IPS-20b (cell line): ENCODE results near the gene TINCR.

Experiments used
- H3K27ac ChIP-seq: one replicate; pipeline ENCODE4 v1.5.1; 2013; ENCODE audit warnings: low read length
- H3K27me3 ChIP-seq: 2 replicates; pipeline ENCODE4 v1.6.1; 2013; ENCODE audit warnings: mild to moderate bottlenecking, low read length, inconsistent platforms; ENCODE audit not compliant: insufficient read depth
- H3K36me3 ChIP-seq: 2 replicates; pipeline ENCODE4 v1.6.1; 2013; ENCODE audit warnings: low read depth, mild to moderate bottlenecking, inconsistent platforms, low read length, moderate library complexity; ENCODE audit not compliant: insufficient read depth
- H3K4me1 ChIP-seq: 2 replicates; pipeline ENCODE4 v1.6.1; 2013; ENCODE audit warnings: mild to moderate bottlenecking, control low read depth, inconsistent platforms, low read length, moderate library complexity; ENCODE audit not compliant: insufficient read depth
- H3K4me3 ChIP-seq: 2 replicates; pipeline ENCODE4 v1.5.1; 2013; ENCODE audit warnings: mild to moderate bottlenecking, low read length, inconsistent platforms
- H3K9ac ChIP-seq: 2 replicates; pipeline ENCODE4 v1.6.1; 2013; ENCODE audit warnings: low read depth, mild to moderate bottlenecking, inconsistent platforms, low read length, moderate library complexity
- H3K9me3 ChIP-seq: 2 replicates; pipeline ENCODE4 v1.6.1; 2013; ENCODE audit warnings: mild to moderate bottlenecking, low read depth, low read length, inconsistent platforms; ENCODE audit not compliant: insufficient read depth

Gene TINCR

GRCh38 chr19:5524081-5524480 lies 43.7 kb downstream of the TINCR start:
- Histone ChIP-seq H3K4me1 (peaks cover 3% of the 10 kb centered on the region; the same call in 1 of the 2 replicates), H3K9ac (no peak overlapping the region), H3K36me3 (no peaks in the 10 kb centered on the region), H3K4me3 (no peak overlapping the region), H3K27me3 (no peaks in the 10 kb centered on the region), H3K27ac (no peak overlapping the region), H3K9me3 (0 out of 2 replicates have a peak, but pooled peaks cover 4% of the 10 kb centered on the region)

GRCh38 chr19:5522106-5522505 lies 45.6 kb downstream of the TINCR start:
- no peaks in the 10 kb centered on the region for H3K36me3 ChIP-seq
- H3K27me3 ChIP-seq = no peaks in the 10 kb centered on the region
- peaks cover 3% of the 10 kb centered on the region; the same call in 1 of the 2 replicates for H3K4me1 ChIP-seq
- 0 out of 2 replicates have a peak, but pooled peaks cover 4% of the 10 kb centered on the region for H3K9me3 ChIP-seq
- H3K4me3 ChIP-seq = no peak overlapping the region
- H3K27ac ChIP-seq = no peak overlapping the region
- no peak overlapping the region for H3K9ac ChIP-seq

GRCh38 chr19:5520501-5520900 lies 47.3 kb downstream of the TINCR start:
- H3K4me1 ChIP-seq = peaks cover 3% of the 10 kb centered on the region; the same call in 1 of the 2 replicates
- H3K9ac ChIP-seq = no peak overlapping the region
- peaks cover 10% of the 10 kb centered on the region for H3K9me3 ChIP-seq
- no peak overlapping the region for H3K4me3 ChIP-seq
- H3K36me3 ChIP-seq = no peaks in the 10 kb centered on the region
- no peak overlapping the region for H3K27ac ChIP-seq
- no peaks in the 10 kb centered on the region for H3K27me3 ChIP-seq

GRCh38 chr19:5519076-5519475 lies 48.7 kb downstream of the TINCR start:
- no peak overlapping the region for H3K9ac ChIP-seq
- no peak overlapping the region for H3K27ac ChIP-seq
- H3K27me3 ChIP-seq = no peaks in the 10 kb centered on the region
- H3K4me1 ChIP-seq = peaks cover 2% of the 10 kb centered on the region; the same call in 1 of the 2 replicates
- H3K36me3 ChIP-seq = no peaks in the 10 kb centered on the region
- H3K9me3 ChIP-seq = peaks cover 10% of the 10 kb centered on the region
- H3K4me3 ChIP-seq = no peak overlapping the region

- H3K4me1 ChIP-seq = no peaks in the 10 kb centered on the region
Measured at GRCh38 chr19:5515737-5516136, 52.0 kb downstream of the TINCR start.

GRCh38 chr19:5514001-5514400 lies 53.8 kb downstream of the TINCR start:
- H3K4me1 ChIP-seq = no peaks in the 10 kb centered on the region
- H3K9me3 ChIP-seq = peaks cover 6% of the 10 kb centered on the region
- no peaks in the 10 kb centered on the region for H3K36me3 ChIP-seq
- H3K27me3 ChIP-seq = no peaks in the 10 kb centered on the region
- no peak overlapping the region for H3K27ac ChIP-seq
- no peak overlapping the region for H3K9ac ChIP-seq
- no peak overlapping the region for H3K4me3 ChIP-seq

More at GRCh38 chr19:5515737-5516136, 52.0 kb downstream of the TINCR start:
- H3K27me3 ChIP-seq = no peaks in the 10 kb centered on the region
- no peak overlapping the region for H3K27ac ChIP-seq
- no peaks in the 10 kb centered on the region for H3K36me3 ChIP-seq
- H3K9me3 ChIP-seq = peaks cover 10% of the 10 kb centered on the region
- H3K4me3 ChIP-seq = no peak overlapping the region
- H3K9ac ChIP-seq = no peak overlapping the region

- no peaks in the 10 kb centered on the region for H3K27me3 ChIP-seq
- peaks cover 6% of the 10 kb centered on the region for H3K9me3 ChIP-seq
- no peak overlapping the region for H3K27ac ChIP-seq
- H3K4me3 ChIP-seq = no peak overlapping the region
- no peaks in the 10 kb centered on the region for H3K36me3 ChIP-seq
- no peaks in the 10 kb centered on the region for H3K4me1 ChIP-seq
- H3K9ac ChIP-seq = no peak overlapping the region
Measured at GRCh38 chr19:5512715-5513114, 55.0 kb downstream of the TINCR start.
